NCI-H2227 treated with DMSO at 0.1 percent for 48 hours (cell line): ENCODE measurements around the gene PHF21B.
"Not testable (repeated sequence)": the region's sequence is repeated elsewhere in the genome, so short reads cannot be mapped to it uniquely, and the experiment has no call there.

ENCODE experiments used
- DNase-seq: peaks from one replicate; lab custom pipeline; 2025; lab: John Stamatoyannopoulos, UW

Gene PHF21B

DNA sequence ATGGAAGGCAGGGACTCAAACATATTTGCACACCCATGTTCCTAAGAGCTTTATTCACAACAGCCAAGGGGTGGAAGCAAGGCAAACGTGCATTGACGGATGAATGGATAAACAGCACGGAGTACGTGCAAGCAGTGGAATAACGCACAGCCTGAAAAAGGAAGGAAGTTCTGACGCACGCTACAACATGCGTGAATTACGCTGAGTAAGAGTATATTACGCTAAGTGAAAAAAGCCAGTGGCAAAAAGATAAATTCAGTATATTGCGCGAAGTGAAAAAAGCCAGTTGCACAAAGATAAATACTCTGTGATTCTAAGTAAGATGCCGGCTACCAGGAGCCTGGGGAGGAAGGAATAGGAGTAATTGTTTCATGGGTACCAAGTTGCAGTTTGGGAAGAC lies 19.5 kb downstream of the PHF21B start:
- no peak for DNase-seq

DNA sequence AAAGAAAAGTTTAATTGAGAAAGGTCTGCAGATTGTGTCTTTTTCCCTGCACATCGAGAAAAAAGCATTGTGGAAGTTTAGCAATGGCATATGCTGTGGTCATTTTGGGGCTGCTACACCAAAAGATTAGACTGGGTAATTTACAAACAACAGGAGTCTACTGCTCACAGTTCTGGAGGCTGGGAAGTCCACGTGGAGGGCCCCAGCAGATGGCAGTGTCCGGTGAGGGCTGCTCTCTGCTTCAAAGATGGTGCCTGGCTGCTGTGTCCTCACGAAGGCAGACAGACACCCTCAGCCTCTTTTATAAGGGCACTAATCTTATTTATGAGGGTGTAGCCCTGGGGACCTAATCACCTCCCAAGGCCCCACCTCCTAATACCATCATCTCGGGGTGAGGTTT lies 21.1 kb downstream of the PHF21B start:
- DNase-seq = no peak

DNA sequence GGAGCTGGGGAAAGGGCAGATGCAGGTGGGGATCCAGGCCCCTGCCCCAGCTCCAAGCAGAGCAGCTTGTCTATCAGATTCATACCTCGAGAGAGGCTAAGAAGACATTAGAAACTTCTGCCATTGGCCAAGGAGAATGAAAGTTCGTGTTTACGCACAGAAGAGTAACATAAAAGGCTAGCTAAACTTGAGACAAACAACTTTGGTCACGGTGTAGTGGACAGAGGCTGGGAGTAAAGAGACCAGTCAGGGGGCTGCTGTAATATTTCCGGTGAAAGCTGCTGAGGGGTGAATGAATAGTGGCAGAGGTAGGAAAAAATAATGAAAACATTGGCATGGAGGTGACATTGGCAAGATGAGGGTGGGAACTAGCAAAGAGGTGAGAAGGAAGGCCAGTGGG lies 22.9 kb downstream of the PHF21B start:
- no peak for DNase-seq

DNA sequence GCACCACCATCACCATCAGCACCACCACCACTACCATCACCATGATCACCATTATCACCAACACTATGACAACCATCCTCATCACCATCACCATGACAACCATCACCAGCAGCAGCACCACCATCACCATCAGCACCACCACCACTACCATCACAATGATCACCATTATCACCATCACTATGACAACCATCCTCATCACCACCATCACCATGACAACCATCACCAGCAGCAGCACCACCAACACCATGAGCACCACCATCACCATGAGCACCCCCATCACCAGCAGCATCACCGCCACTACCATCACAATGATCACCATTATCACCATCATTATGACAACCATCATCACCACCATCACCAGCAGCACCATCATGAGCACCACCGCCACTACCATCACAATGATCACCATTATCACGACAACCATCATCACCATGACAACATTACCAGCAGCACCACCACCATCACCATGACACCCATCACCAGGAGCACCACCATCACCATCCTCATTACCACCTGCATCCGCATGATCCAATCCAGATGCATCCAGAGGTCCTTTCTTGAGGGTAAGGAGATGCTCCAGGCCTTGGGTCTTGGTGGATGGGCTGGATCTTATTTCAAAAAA lies 23.8 kb downstream of the PHF21B start:
- DNase-seq = no peak

DNA sequence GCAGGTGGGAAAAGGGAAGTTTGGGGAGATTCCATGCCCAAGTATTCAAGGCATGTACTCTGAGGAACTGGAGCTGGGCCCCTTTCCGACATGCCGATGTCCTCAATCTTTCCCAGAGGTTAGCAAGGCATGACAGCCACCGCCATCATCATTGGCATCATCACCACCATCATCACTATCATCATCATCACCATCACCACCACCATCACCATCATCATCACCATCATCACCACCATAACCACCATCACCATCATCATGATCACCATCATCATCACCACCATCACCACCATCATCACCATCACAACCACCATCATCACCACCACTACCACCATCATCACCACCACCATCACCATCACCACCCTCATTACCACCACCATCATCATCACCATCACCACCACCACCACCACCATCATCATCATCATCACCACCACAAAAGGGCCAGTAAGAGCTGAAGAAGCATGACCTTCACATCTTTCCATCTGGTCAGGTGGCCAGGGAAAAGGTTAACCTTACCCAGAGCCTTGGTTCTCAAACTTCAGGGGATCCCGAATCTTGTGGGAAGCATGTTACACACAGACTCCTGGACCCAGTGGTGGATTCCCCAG lies 25.8 kb downstream of the PHF21B start:
- no peak for DNase-seq

DNA sequence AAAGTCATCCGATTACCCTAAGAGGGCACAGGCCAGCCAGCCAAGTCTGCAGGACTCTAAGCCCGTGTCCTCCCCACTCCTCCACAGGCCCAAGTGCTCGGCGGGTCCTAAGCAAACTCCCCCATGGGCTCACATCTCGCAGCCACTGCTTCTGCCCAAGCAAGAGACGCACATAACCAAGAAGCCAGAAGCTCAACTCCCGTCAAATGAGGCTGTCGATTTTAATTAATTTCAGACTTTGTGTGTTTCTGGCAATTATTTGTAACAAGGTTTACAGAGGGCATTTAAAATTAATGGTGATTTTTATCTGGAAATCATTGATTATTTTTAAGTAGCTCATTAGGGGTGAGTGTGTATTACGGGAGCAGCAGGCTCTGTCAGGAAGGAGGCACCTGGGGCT lies 27.4 kb downstream of the PHF21B start:
- DNase-seq = no peak

DNA sequence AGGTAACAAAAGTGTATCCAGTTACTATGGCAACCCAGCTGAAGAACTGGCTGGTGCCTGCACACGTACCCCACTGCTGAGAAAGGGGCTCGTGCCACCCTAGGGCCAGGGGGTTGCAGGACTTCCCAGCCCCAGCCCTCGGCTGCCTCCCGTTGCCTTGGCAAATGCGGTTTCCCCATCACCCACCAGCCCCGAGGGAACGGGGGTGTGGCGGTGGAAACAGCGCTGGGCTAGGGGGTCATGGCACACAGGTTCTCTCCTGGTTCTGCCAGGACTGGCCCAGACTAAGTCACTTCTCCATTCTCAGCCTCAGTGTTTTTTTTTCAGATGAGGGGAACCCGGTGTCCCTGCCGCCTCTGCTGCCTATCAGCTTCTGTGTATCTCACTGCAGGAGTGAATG lies 27.9 kb downstream of the PHF21B start:
- DNase-seq = no peak

DNA sequence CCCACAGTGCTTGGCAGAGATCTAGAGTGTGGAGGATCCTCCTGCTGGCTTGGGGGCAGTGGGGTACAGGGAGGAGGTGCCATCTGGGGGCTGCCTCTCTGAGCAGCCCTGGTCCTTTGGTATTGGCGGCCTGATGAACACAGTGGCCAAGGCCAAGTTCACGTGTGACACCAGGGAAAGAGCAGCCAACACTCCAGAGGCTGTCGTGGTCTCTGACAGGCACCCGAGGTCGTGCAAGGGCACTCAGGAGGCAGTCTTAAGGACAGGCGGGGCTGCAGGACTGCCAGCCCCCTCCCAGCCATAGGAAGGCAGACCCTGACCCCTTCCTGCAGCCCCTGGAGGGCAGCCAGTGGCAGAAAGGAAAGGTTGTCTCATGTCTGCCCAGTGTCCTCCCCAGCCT lies 30.7 kb downstream of the PHF21B start:
- no peak for DNase-seq

DNA sequence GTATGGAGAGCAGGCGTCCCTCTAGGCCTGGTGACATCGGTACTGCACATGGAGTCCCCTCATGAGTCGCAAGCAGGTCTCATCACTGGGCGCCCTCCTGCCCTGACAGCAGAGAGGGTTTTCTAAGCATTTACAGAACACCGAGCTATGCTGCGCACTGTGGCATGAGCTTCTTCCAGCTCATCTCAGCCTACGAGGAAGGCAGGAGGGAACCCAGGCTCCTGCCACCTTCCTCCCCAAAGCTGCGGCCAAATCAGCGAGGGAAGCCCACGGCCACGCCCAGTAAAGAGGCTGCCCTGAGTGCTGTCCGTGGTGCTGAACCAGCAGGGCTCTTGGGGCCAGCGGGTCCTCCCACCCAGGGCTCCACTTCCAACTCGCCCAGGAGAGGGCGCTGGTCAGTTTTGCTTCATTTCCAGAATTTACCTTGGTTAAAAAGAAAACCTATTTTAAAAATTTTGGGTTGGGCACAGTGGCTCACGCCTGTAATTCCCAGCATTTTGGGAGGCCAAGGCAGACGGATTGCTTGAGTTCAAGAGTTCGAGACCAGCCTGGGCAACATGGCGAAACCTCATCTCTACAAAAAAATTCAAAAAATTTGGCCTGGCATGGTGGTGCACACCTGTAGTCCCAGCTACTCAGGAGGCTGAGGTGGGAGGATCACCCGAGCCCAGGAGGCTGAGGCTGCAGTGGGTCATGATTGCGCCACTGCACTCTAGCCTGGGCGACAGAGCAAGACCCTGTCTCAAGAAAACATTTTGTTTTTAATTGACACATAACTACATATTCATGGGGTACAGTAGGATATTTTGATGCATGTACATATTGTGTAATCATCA lies 34.2 kb downstream of the PHF21B start:
- no peak for DNase-seq

DNA sequence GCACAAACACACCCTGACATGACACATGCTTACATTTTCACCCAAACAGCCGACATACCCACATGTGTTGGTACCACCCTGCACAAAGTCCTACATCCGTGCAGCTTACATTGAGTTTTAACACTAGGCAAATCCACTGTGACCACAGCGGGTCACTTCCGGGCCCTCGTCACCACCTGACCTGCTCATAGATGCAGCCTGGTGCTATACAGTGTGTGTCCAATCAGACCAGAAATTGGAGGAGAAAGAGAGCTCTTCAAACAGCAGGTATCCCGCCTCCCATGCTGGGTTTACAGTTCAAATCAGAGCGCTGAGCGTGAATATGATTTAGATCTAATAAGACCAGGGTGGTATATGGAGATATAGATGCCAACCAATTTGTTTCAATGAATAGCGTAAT lies 35.4 kb downstream of the PHF21B start:
- no peak for DNase-seq

DNA sequence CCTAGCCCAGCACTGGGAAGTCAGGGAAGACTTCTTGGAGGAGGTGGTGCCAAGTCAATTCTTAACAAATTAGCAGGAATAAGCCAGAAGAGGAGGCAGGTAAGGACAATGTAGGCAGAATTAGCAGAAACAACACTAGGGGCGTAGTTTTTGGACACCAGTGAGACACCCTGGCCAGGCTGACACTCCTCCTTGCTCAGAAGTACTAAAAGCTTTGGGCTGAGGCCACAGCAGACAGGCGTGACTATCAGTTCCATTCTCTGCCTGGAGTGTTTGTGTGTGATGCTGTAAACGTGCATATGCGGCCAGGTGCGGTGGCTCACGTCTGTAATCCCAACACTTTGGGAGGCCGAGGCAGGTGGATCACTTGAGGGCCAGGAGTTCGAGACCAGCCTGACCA lies 36.0 kb downstream of the PHF21B start:
- DNase-seq = no peak

DNA sequence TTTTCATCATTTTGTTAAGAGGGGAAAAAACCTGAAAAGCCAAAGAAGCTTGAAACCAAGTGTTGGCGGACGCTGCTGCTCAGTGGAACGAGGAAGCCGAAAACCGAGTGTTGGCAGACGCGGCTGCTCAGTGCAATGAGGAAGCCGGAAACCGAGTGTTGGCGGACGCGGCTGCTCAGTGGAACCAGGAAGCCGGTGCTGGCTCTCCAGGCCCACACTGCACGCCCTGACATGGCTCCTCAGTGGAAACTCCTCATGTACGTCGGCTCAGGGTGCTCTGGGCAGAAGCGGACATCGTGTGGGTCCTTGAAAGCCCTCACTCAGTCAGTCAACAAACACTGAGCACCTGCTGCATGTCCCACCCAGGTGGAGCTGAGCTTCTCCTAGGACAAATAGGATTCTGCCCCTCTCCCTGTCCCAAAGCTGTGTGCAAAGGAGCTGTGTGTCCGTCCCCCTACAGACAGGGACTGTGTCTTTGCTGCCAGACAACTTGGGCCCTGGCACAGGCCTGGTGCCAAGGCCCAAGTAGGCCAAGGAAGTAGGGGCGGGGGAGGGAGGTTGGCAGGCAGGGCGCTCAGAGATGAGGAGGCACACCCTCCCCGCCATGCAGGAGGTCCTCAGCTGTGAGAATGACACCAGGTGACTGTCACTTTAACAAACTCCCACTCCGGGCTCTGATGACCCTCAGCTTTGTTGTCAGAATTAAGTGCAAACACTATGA lies 37.3 kb downstream of the PHF21B start:
- no peak for DNase-seq

DNA sequence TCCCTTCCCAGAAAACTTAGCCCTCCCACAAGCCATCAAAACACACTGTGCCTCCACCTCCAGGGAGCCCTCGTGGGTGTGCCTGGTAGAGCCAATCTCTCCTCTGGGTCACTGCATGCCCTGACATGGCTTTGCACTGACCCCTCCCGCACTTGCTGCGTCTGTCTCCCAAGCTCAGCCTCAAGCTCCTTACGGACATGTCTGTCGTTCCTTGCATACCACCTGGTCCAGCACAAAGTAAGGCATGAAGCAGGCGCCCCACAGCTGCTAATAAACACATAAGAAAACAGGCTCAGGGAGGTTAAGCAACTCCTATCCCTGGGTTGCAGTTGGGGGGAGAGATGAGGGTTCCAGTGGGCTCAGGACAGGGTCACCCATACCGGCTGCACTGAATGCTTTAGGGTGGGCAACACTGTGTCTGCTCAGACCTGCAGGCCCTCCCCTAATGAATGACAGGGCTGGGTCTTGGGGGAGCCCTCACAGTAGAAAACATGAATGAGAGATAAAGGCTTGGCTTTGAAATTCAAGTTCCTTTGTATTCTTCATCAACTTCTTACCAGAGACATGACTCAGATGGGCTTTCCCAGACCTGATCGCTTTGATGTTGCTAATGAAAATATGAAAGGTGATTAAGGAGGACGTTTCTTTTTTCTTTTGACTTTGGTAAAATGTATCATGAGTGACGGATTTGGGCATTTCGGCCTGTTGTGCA lies 38.0 kb downstream of the PHF21B start:
- no peak for DNase-seq

DNA sequence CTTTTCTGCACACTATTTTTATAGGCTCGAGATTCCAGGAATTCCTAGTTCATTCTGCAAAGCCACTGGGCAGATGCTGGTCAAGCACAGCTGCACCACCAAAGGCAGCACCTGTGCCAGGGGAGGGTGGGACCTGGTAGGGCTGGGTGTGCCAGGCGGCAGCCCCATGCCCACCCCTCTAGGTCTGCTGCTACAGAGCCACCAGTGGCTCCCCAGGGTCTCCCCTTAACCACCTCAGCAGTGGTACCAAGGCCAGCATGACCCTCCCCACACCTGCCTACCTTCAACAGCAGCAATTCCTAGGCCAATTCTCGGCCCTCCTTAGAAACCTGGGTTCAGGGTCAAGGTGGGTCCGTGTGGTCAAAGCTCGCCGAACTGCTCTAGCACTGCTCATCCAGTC lies 39.5 kb downstream of the PHF21B start:
- DNase-seq = no peak

DNA sequence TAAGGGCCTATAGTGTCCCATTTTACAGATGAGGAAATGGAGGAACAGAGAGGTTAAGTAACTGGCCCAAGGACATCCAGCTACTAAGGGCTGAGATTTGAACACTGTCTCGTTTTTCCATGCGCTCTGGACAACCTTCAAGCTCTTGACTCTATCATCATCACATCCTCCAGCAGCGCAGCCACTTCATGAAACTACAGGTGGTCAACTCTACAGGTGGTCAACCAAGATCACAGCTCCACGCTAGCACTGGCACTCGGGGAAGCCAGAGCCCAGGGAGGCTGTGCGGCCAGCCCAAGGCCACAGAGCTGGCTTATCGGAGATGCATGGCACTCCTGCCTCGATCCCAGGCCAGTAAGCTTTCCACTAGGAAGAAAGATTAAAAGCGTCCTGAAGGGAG lies 40.0 kb downstream of the PHF21B start:
- no peak for DNase-seq

DNA sequence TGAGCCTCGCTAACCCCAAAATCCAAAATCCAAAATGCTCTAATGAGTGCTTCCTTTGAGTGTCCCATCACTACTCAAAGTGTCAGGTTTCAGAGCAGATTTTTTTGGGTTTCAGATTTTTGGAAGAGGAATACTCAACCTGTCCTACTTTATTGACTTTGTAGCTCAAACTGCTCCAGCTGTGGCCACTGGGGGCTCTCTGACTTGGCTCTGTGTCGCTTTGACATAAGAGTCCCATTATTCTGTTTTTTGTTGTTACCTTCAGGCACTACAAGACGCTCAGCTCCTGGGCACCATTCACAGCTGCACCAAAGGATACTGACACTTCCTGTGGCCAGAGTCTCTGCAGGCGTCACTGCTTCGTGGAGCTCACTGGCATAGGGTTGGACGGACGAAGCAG lies 41.1 kb downstream of the PHF21B start:
- no peak for DNase-seq

DNA sequence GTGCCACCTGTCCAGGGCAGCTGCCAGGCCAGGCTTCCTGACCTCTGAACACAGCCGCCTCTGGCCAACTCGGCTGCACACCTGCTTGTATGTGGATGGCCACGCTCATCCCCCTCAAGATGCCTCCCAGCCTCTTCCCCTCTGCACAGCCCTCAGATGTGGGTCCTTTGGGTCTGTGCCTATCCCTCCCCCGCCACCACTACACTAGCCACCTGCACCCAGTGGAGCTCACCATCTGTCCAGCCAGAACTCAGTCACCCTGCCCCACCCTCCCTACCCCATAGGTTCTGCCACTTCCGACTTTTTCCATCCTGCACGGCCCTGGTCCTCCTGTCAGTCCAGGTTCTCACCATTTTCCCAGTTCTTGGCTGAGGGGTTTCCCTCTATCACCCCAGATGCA lies 44.6 kb downstream of the PHF21B start:
- DNase-seq = no peak

DNA sequence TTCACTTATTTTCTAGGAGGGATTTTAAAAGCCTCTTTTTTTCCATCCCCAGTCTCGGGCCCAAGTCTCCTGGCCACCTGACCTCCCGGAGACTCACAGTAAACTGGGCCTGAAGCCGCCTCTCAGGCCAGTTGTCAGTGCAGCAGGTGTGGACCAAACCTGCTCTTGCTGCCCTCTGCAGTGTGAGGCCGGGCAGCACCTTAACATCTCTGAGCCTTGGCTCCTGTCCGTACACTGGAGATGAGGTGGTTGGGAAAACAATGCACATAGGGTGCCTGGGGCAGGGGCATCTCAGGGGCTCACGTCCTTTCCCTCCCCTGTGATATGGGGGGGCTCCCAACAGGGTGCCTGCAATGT lies 45.1 kb downstream of the PHF21B start:
- DNase-seq = no peak

DNA sequence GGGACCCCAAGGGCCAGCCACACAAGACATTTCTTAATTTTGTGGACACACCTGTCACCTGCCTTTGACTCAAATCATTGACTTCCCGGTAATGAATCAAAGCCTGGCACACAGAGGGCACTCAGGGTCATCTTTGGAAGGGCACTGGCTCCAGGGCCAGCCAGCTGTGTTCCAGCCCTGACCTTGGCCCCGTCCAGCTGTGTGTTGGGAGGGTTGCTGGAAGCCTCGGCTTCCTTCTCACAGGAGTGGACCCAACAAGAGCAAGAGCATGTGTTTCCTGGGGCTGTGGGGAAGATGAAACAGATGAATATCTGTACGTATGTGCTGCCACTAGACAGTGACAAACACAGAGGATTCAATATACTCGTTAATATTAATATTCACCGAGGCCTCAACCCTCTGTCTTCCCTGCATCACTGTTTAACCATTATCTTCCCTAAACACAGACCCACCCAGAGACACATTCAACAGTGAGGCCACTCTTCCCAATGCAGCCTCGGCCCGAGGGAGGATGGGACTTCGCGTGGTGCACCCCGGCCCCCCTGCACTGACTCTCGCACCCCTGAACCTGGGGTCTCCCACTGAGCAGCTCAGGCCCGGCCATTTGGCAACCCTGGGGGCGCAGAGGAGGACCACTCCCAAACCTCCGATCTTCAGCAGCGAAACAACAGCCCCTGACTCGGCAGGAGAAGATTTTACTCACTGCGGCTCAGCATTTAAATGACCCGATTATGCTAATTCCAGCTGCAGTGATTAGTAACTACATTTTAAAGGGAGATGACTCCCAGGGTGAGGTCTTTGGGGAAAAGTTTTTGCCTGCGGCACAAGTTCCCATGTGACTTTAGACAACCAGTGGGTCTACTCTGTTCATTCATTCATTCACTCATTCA lies 45.7 kb downstream of the PHF21B start:
- DNase-seq = no peak

DNA sequence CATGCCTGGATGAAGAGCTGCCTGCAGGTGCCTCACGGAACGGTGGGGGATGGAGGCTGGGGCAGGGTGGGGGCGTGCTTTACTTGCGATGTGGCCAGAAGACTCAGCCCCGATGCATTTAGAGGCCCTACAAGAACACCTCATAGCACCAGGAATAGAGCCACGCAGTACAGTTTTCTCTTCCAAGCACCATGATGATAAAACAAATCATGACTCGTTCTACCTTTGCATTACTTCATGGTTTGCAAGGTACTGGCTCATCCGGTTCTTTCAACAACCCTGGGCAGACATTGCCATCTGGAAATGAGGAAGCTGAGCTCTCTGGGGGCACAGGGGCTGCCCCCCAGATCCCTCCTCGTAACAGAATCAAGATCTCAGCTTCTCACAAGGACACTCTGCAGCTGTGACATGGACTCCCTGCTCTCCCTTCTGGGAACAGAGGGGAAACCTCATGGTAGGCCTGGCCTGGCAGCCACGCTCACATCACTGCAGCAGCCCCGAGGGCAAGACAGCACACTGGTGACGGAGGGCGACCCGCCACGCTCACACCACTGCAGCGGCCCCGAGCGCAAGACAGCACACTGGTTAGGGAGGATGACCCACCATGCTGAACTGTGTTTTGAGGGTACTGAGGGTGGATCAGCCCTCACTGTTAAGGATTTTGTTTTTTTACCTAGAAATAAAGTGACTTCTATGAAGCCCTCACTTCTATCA lies 46.9 kb downstream of the PHF21B start:
- DNase-seq = no peak

DNA sequence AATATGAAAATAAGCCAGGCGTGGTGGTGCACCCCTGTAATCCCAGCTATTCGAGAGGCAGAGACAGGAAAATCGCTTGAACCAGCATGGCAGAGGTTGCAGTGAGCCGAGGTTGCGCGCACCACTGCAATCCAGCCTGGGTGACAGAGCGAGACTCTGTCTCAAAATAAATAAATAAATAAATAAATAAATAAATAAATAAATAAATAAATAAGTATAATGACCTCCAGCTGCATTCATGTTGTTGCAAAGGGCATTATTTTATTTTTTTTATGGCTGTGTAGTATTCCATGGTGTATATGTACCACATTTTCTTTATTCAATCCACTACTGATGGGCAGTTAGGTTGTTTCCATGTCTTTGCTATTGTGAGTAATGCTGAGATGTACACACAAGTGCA lies 48.1 kb downstream of the PHF21B start:
- DNase-seq = not testable (repeated sequence)
